GM18502 (cell line): ENCODE data around the gene CIDEB.

ENCODE experiments used
- ATAC-seq: cut with Tn5 transposase; IDR thresholded peaks from one replicate; pipeline ENCODE4 v1.9.1; 2021; ENCODE audit warnings: mild to moderate bottlenecking; ENCODE audit not compliant: unreplicated experiment, poor library complexity

The CIDEB gene

GRCh38 chr14:24258548-24259265 lies 49.1 kb downstream of the CIDEB start:
- ATAC-seq, result no peak

GRCh38 chr14:24258119-24258518 lies 49.7 kb downstream of the CIDEB start:
- ATAC-seq, result no peak

- ATAC-seq, result no peak
Observed at GRCh38 chr14:24256960-24257359, 50.8 kb downstream of the CIDEB start.

GRCh38 chr14:24255931-24256711 lies 51.7 kb downstream of the CIDEB start:
- no peak for ATAC-seq

- ATAC-seq, result no peak
Observed at GRCh38 chr14:24255438-24255837, 52.3 kb downstream of the CIDEB start.
